ENCODE results near the gene EFEMP1.
A peak's percentile ranks its signal among the peaks of the same experiment; 100 is the strongest.

Gene EFEMP1

DNA sequence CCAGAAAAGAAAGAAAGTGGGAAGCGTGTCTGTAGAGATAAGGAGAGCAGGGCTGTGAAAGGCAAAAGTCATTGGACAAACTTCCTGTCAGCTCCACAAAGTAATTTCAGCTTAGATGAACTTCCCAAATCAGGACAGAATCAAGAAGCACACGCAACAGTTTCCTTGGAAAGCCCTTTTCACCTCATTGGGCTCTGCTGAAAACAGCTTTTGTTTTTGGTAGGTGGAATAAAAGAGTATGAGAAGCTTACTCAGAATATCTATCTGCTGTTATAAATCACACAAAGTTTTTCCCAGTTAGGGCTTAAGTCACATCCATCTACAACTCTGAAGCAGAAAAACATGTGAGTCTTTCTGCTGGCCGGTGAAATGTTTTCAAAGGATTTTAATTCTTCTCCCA is 42.4 kb upstream of the EFEMP1 start:
- TF ChIP-seq, protein P1, sequence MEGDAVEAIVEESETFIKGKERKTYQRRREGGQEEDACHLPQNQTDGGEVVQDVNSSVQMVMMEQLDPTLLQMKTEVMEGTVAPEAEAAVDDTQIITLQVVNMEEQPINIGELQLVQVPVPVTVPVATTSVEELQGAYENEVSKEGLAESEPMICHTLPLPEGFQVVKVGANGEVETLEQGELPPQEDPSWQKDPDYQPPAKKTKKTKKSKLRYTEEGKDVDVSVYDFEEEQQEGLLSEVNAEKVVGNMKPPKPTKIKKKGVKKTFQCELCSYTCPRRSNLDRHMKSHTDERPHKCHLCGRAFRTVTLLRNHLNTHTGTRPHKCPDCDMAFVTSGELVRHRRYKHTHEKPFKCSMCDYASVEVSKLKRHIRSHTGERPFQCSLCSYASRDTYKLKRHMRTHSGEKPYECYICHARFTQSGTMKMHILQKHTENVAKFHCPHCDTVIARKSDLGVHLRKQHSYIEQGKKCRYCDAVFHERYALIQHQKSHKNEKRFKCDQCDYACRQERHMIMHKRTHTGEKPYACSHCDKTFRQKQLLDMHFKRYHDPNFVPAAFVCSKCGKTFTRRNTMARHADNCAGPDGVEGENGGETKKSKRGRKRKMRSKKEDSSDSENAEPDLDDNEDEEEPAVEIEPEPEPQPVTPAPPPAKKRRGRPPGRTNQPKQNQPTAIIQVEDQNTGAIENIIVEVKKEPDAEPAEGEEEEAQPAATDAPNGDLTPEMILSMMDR (IDR thresholded peaks at IDR 0.05; ENCODE audit: poor library complexity, severe bottlenecking), result no peak
- H3K36me3 ChIP-seq (ENCODE audit: low read depth), result no peaks in the 10 kb centered on the region
- DNase-seq (ENCODE audit: low spot score) (no peak), ATAC-seq (ENCODE audit: low read depth) (no peak)
- H3K27ac ChIP-seq (ENCODE audit: poor library complexity, severe bottlenecking), result no peak overlapping the region
- H3K9me3 ChIP-seq (ENCODE audit: severe bottlenecking), result no peaks in the 10 kb centered on the region
- H3K4me1 ChIP-seq (ENCODE audit: insufficient read depth, poor library complexity, severe bottlenecking), result peaks cover 6% of the 10 kb centered on the region
- H3K27me3 ChIP-seq (ENCODE audit: insufficient read depth, poor library complexity, severe bottlenecking), result no peaks in the 10 kb centered on the region
- H3K4me3 ChIP-seq (ENCODE audit: severe bottlenecking), result no peak overlapping the region

DNA sequence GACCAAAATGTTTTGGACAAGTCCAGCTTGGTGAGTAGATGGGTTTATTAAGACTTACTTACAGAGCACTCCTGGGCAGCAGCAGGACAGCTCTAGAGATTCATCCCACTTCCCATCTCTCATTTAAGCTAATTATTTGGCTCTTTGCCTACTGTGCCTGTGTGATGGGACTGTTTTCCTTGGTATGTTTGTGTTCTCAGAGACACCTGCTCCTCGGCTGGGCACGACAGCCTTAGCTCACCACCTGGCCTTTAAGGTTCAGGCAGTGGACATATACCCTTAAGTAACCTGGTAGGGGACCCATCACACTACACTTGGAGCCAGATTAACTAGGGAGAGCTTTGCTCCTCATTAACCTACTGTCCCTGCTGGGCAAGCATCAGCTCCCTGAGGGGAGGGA is 41.7 kb upstream of the EFEMP1 start:
- Histone ChIP-seq H3K4me3 (ENCODE audit: severe bottlenecking) (no peak overlapping the region), H3K36me3 (ENCODE audit: low read depth) (no peaks in the 10 kb centered on the region), H3K27ac (ENCODE audit: poor library complexity, severe bottlenecking) (no peak overlapping the region), H3K27me3 (ENCODE audit: insufficient read depth, poor library complexity, severe bottlenecking) (no peaks in the 10 kb centered on the region), H3K4me1 (ENCODE audit: insufficient read depth, poor library complexity, severe bottlenecking) (peaks cover 6% of the 10 kb centered on the region), H3K9me3 (ENCODE audit: severe bottlenecking) (no peaks in the 10 kb centered on the region)
- DNase-seq (ENCODE audit: low spot score), result no peak
- TF ChIP-seq, protein P1 (IDR thresholded peaks at IDR 0.05; ENCODE audit: poor library complexity, severe bottlenecking), result no peak
- no peak for ATAC-seq (ENCODE audit: low read depth)

DNA sequence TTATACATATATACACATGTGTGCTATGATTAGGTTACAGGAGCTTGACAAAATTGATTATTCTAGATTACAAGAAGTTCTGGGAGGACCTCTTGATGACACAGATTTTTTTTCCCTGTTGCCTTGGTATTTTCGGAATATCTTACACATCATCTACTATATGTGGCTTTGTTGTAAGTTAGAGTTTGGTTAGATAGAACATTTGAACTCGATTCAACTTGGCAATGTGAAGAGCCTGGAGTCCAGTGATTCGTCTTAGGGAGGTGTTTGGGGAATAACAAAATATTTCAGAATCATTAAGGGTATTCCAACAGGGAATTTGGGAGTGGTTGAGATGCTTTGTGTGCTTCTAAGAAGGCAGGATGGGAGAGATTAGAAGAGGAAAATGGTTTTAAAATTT is 39.3 kb upstream of the EFEMP1 start:
- TF ChIP-seq, protein P1 (IDR thresholded peaks at IDR 0.05; ENCODE audit: poor library complexity, severe bottlenecking), result no peak
- peaks cover 18% of the 10 kb centered on the region for H3K4me1 ChIP-seq (ENCODE audit: insufficient read depth, poor library complexity, severe bottlenecking)
- no peak overlapping the region for H3K4me3 ChIP-seq (ENCODE audit: severe bottlenecking)
- no peaks in the 10 kb centered on the region for H3K36me3 ChIP-seq (ENCODE audit: low read depth)
- no peak overlapping the region for H3K27ac ChIP-seq (ENCODE audit: poor library complexity, severe bottlenecking)
- no peaks in the 10 kb centered on the region for H3K9me3 ChIP-seq (ENCODE audit: severe bottlenecking)
- H3K27me3 ChIP-seq (ENCODE audit: insufficient read depth, poor library complexity, severe bottlenecking), result no peaks in the 10 kb centered on the region
- DNase-seq (ENCODE audit: low spot score), result no peak
- ATAC-seq (ENCODE audit: low read depth), result no peak

DNA sequence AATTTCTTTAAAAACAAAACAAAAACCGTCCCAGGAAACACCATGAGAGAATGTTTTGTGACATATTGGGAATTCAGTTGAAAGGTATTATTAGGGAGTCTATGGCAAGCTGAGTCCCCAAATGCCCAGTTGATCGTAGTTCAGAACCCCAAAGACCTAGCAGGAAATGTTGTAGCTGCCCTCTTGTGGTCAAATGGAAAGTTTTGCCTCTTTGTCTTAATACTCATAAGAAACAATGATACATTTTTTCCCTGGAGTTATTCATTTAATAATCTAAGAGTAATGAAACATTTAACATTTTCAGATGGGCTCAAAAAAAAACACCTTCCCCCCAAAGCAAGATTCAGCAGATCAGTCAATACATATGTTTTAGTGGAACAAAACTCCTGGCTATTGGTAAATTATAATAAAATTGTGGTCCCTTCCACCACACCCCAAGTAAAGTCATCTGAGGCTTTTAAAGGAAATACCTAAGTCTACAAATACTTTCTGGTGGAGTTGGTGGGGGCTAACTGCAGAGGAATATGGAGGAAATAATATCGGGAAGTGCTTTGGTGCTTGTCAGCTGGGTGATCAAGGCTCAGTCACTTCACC is 37.8 kb upstream of the EFEMP1 start:
- DNase-seq (ENCODE audit: low spot score), result no peak
- peak; percentile 35; the same call in 1 of the 3 replicates for ATAC-seq (ENCODE audit: low read depth)
- H3K4me1 ChIP-seq (ENCODE audit: insufficient read depth, poor library complexity, severe bottlenecking), result peaks cover 25% of the 10 kb centered on the region
- H3K4me3 ChIP-seq (ENCODE audit: severe bottlenecking), result no peak overlapping the region
- H3K9me3 ChIP-seq (ENCODE audit: severe bottlenecking), result no peaks in the 10 kb centered on the region
- H3K36me3 ChIP-seq (ENCODE audit: low read depth), result no peaks in the 10 kb centered on the region
- peak overlapping the region; percentile 87 for H3K27ac ChIP-seq (ENCODE audit: poor library complexity, severe bottlenecking)
- TF ChIP-seq, protein P1 (IDR thresholded peaks at IDR 0.05; ENCODE audit: poor library complexity, severe bottlenecking), result peak; percentile 92
- H3K27me3 ChIP-seq (ENCODE audit: insufficient read depth, poor library complexity, severe bottlenecking), result no peaks in the 10 kb centered on the region

DNA sequence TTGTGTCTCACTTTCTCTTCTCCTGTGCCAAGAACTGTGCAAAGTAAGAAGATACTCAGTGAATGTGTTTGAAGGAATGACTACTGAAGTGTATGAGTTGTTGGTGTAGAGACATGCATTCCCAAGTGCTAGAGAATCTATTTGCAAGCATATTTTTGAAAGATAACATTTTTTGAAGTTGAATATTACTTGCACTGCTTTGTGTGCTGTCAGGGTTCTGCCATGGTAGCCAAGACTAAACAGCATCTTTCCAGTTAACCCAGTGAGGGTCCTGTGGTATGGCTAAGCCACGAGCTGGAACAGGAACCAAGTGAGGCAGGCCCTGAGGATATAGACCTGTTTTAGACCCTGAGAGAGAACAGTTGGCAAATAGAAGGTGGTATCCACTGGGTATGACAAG is 35.2 kb upstream of the EFEMP1 start:
- TF ChIP-seq, protein P1 (IDR thresholded peaks at IDR 0.05; ENCODE audit: poor library complexity, severe bottlenecking), result no peak
- ATAC-seq (ENCODE audit: low read depth) (peak; percentile 15; the same call in 2 of the 3 replicates), DNase-seq (ENCODE audit: low spot score) (no peak)
- no peaks in the 10 kb centered on the region for H3K27me3 ChIP-seq (ENCODE audit: insufficient read depth, poor library complexity, severe bottlenecking)
- no peaks in the 10 kb centered on the region for H3K9me3 ChIP-seq (ENCODE audit: severe bottlenecking)
- no peaks in the 10 kb centered on the region for H3K36me3 ChIP-seq (ENCODE audit: low read depth)
- peaks cover 25% of the 10 kb centered on the region for H3K4me1 ChIP-seq (ENCODE audit: insufficient read depth, poor library complexity, severe bottlenecking)
- no peak overlapping the region for H3K4me3 ChIP-seq (ENCODE audit: severe bottlenecking)
- peak overlapping the region; percentile 87 for H3K27ac ChIP-seq (ENCODE audit: poor library complexity, severe bottlenecking)
